Measurements from ENCODE around the gene RTP3.
A peak's percentile ranks its signal among the peaks of the same experiment; 100 is the strongest.

Gene RTP3

GRCh38 chr3:46469680-46470357 lies 28.0 kb upstream of the RTP3 start:
- no peak for DNase-seq

DNA sequence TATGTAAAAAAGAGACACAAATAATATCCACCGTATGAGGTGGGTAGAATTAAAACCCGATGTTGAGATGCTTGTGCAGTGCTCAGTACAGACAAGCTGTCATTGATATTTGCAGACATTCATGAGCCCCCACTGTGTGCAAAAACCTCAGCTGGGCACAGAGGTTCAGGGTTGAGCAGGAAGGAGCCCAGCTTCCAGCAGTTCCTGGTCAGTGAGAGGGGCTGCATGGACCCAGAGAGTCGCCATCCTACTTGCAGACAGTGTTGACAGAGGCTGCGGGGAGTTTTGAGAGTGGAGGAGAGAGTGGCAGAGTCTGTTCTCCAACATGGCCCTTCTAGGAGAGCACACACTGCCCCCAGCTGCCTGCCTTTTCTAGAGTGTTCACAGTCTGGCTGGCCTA lies 26.9 kb upstream of the RTP3 start:
- DNase-seq = no peak

- no peak for DNase-seq
Observed at GRCh38 chr3:46471371-46471914, 26.3 kb upstream of the RTP3 start.

GRCh38 chr3:46472736-46473135 lies 25.0 kb upstream of the RTP3 start:
- DNase-seq = no peak

DNA sequence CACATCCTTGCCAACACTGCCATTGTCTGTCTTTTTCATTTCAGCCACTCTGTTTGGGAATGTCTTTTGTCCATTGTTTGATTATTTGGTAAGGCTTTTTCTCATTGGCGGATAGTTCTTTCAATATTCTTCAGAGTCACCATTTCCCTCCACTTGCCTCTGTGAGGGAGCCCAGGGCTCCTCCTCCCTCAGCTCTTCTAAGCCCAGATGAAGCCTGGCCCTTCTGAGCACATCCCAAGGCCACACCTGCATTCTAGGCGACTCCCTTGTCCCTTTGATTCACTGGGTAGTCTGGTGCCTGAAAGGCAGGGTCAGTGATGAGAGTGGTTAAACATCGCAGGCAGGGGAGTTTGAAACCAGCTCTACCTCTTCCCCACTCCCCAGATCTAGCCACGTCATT lies 20.6 kb upstream of the RTP3 start:
- DNase-seq = no peak

- DNase-seq = no peak
Observed at GRCh38 chr3:46477756-46478155, 20.0 kb upstream of the RTP3 start.

DNA sequence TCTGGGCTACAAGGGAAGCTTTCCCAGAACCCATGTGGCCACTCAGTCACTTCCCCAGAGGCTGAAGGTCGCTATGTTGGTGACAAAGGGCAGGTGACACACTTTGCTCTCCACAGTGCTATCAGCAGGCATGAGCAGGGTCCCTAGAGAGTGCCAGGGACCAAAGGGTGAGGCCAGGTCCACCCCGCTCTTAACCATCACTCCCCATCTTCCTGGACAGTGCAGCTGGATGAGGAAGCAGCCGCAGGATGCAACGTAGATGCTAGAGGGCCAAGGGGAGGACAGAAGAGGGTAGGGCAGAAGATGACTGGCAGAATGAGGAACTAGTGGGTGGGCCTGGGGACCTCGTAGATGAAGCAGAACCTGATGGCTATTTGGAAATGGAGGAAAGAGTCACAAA lies 19.4 kb upstream of the RTP3 start:
- DNase-seq = no peak

DNA sequence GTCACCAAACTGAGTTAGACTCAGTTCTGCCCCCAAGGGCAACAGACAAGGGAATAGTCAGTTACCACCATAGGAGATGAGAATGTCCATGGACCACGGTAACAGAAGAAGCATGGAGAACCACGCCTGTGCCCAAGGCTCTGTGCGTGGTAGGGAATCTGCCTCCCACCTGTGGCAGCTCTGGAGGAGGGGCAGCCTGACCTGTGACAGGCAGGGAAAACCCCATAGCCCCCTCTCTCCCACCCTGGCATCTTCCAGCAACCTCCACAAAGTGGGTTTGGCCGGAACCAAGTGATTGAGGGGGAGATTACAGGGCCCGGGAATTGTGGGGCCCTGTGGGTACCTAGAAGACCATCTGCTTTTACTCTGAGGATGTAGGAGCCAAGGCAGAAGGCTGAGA lies 18.8 kb upstream of the RTP3 start:
- no peak for DNase-seq

DNA sequence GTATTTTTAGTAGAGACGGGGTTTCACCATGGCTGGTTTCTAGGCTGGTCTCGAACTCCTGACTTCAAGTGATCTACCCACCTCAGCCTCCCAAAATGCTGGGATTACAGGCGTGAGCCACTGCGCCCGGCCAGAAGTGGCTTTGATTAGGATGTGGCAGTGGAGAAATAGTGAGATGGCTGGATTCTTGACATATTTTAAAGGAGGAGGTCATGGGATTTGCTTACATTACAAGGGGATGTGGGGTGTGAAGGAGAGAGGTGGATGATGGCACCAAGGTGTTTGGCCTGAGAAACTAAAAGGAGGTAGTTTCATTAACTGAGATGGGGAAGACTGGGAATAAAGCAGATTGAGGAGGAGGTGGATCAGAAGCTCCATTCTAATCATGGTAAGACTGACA lies 18.1 kb upstream of the RTP3 start:
- DNase-seq = no peak

GRCh38 chr3:46480491-46481195 lies 17.1 kb upstream of the RTP3 start:
- no peak for DNase-seq

DNA sequence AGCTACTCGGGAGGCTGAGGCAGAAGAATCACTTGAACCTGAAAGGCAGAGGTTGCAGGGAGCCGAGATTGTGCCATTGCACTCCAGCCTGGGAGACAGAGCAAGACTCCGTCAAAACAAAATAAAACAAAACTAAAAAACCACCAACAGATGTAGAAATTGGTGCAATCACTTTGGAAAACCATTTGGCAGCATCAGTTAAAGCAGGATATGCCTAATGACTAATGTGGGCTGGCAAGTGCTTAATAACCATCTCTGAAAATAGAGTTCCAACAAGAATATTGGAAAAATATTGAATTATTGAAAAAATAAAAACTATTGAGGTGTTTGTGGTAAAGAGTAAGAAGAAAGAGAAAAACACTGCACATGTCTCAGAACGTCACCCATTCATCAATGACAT lies 16.1 kb upstream of the RTP3 start:
- no peak for DNase-seq

DNA sequence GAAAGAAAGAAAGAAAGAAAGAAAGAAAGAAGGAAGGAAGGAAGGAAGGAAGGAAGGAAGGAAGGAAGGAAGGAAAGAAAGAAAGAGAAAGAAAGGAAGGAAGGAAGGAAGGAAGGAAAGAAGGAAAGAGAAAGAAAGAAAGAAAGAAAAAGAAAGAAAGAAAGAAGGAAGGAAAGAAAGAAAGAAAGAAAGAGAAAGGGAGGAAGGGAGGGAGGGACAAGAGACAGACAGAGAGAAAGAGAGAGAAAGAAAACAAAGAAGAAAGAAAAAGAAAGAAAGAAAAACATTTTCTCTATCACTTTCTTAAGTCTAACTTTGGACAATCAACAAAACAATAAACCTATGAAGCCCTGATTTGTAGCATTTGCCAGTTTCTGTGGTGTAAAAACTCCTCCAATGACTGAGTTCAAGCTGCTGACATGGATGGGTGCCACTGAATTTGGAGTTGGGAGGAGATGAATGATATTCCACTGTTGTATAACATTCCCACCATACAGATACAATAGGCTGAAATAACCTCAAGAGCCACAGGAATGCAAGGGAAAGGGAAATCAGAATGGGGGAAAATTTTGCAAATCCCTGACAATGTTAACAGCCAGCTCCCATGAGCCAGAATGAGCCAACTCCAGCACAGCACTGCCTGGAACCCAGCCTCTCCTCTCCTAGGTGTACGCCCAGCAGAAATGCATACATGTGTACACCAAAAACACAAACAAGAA lies 15.0 kb upstream of the RTP3 start:
- no peak for DNase-seq

- no peak for DNase-seq
Observed at GRCh38 chr3:46483825-46484224, 14.0 kb upstream of the RTP3 start.

DNA sequence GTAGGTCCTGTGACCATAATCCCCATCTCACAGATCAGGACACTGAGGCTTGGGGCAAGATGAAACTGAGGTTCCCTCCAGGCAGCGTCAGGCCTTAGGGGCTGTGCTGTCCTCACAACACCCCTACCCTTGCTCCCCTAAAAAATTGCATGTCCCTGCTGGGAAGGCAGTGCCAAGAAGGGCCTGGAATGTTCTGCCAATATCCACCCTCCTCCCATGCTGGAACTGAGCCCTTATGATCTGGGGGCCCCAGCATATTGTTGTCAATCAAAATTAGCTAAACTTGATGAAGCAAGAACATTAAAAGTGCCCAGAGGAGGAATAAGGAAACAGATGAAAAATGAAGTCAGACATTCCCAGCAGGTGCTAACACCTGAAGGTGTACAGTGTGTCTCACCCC lies 13.4 kb upstream of the RTP3 start:
- DNase-seq = no peak

- no peak for DNase-seq
Observed at GRCh38 chr3:46484911-46485778, 12.6 kb upstream of the RTP3 start.

DNA sequence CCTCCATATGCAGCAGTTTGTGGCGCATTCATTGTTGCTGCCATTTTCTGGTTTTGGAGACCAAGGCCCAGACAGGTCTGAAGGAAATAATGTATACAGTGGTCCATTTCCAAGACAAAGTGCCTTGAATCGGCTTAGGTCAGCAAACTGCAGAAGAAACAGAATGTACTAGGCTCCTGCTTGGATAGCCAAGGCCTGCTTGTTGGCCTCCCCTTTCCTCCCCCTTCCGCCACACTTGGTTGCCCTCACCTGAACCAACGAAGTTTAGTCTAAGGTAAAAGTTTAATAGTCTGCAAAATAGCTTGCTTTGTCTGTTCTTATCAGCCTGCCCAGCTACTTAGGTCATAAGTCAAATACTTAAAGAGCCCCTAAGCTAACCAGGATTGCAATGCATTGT lies 12.0 kb upstream of the RTP3 start:
- DNase-seq = no peak

GRCh38 chr3:46488735-46489361 lies 8.9 kb upstream of the RTP3 start:
- peak; percentile 95 for DNase-seq

DNA sequence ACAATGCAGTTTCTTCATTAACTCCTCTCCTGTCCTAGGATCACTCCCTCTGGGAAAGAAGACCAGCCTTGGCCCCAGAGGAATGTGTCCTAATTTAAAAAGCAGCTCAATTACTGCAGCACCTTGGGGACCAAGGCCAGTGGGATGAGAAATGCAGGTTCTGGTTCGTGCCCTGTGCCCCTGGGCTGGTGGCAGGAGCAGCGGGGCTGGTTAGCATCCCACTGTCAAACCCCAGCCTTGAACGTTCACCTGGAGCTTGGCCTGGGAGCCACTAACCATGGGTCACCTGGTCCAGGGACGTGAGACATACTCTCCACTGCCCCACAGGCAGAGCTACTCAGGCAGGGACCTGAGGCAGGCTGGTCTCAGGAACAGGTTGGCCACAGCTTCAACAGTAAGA lies 8.4 kb upstream of the RTP3 start:
- no peak for DNase-seq

GRCh38 chr3:46489875-46490274 lies 7.9 kb upstream of the RTP3 start:
- DNase-seq = no peak

DNA sequence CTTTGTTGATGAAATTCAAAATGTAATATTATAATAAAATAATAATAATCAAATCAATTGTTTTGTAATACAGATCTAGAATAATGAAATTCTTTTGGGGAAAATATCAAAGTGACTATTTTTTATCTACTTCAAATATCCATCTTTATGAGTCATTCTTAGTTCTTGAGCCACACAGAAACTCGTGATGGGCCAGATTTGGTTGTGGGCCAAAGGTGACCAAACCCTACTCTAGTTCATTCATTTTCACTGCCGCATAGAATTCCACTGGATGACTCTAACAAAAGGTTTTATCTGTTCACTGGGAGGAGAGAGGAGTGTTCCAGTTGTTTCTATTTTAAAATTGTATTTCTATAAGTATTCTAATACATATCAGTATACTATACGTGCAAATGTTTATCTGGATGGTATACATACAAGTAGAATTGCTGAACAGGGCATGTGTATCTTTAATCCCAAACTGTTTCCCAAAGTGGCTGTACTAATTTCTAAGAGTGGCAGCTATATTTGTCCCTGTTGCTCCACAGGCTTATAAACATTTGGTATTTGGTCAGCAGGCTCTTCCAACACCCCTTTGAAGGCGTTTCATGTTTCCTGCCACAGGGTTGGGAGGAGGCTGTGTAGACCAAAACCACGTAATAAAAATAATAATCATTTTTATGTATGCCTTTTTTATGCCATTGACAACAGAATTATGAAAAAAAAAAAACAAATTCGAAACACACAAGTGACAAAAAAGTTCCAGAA lies 7.3 kb upstream of the RTP3 start:
- DNase-seq = no peak

Measured in stimulated activated CD4-positive, alpha-beta T cell treated with anti-CD3 and anti-CD28 coated beads, Interleukin-2, amount 100 ng/mL, for 24 hours (primary cell).